Activated CD4-positive, alpha-beta memory T cell treated with anti-CD3 and anti-CD28 coated beads for 36 hours (primary cell): ENCODE results near the gene PRPF38B. TPM values are rescaled to one million over a fixed set of nuclear protein-coding genes. Genes with fewer than 3 reads are reported as not detected.
A peak's percentile ranks its signal among the peaks of the same experiment; 100 is the strongest.
"Not testable (repeated sequence)": the region's sequence is repeated elsewhere in the genome, so short reads cannot be mapped to it uniquely, and the experiment has no call there.

Experiments used
- CTCF ChIA-PET: fragments of 350-600 bp; sonication (Branson Sonifier 250); formaldehyde crosslinking; loops from one replicate; lab custom pipeline; 2021; ENCODE audit warnings: antibody characterized with exemption, inconsistent platforms; lab: Charles Lee
- POLR2A ChIA-PET: fragments of 350-600 bp; sonication (Branson Sonifier 250); formaldehyde crosslinking; loops from one replicate; lab custom pipeline; 2021; ENCODE audit warnings: antibody characterized with exemption; lab: Charles Lee
- DNase-seq: peaks from one replicate; pipeline ENCODE4 v3.0.0-alpha.2; 2020
- H3K27ac Mint-ChIP-seq: one replicate; pipeline ENCODE4 v1.8.0; 2021; ENCODE audit warnings: mixed read lengths
- H3K27me3 Mint-ChIP-seq: one replicate; pipeline ENCODE4 v1.8.0; 2021; ENCODE audit warnings: mixed read lengths
- H3K36me3 Mint-ChIP-seq: one replicate; pipeline ENCODE4 v1.8.0; 2021; ENCODE audit warnings: mixed read lengths
- H3K4me1 Mint-ChIP-seq: one replicate; pipeline ENCODE4 v1.8.0; 2021; ENCODE audit warnings: low read depth, mixed read lengths
- H3K4me3 Mint-ChIP-seq: one replicate; pipeline ENCODE4 v1.8.0; 2021; ENCODE audit warnings: mild to moderate bottlenecking, mixed read lengths
- H3K9me3 Mint-ChIP-seq: one replicate; pipeline ENCODE4 v1.8.0; 2021; ENCODE audit warnings: mixed read lengths
- intact Hi-C: fragments of 100-400 bp; cut with micrococcal nuclease; formaldehyde crosslinking; loops from one replicate; pipeline ENCODE4 v1.15.1; 2023
- total RNA-seq, 2 experiments: library from RNA; stranded (reverse); gene quantifications; one replicate each; pipeline ENCODE4 v1.2.3, GENCODE V29; 2021

The PRPF38B gene
- total RNA-seq, 2 experiments from 2014 or later: 57.0 to 63.5 TPM

- CTCF ChIA-PET: no interaction called here
- DNase-seq: no peak
- POLR2A ChIA-PET: interaction anchor here (1.6 kb wide), 1 partner anchor 19 kb away, joined by 4 read pairs; the partner anchor contains the start of gene HENMT1
- no peaks in the 10 kb centered on the region for H3K36me3 Mint-ChIP-seq
- peaks cover 6% of the 10 kb centered on the region for H3K4me1 Mint-ChIP-seq
- H3K9me3 Mint-ChIP-seq: no peaks in the 10 kb centered on the region
- H3K4me3 Mint-ChIP-seq: peak overlapping the region; percentile 39
- peak overlapping the region; percentile 64 for H3K27ac Mint-ChIP-seq
- no peaks in the 10 kb centered on the region for H3K27me3 Mint-ChIP-seq
- intact Hi-C loops: no loop called here
Observed at GRCh38 chr1:108679586-108680213, 12.4 kb upstream of the PRPF38B start.

DNA sequence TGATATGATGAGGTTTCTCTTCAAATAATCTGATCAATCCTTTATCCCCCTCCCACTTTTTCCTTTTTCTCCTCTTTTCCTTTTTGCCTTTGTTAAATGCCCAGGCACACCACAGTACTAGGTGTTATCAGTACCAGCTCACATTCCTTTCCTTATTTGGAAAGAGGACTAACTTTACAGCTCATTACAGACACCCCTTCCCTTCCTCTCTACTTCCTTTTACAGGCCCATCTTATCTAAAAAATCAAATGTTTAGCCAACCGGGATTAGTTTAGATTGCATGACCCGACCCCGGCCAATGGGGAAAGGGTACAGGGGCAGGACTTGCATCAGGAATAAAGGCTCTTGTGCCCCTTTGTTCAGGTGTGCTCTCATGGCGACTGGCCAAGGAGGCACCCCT, 10.4 kb upstream of the PRPF38B start:
- H3K27ac Mint-ChIP-seq, intact Hi-C loops: not testable (repeated sequence)

GRCh38 chr1:108685529-108685928, 6.6 kb upstream of the PRPF38B start:
- ChIA-PET POLR2A (no interaction called here), CTCF (no interaction called here)
- no peaks in the 10 kb centered on the region for H3K36me3 Mint-ChIP-seq
- no peak overlapping the region for H3K27ac Mint-ChIP-seq
- H3K4me3 Mint-ChIP-seq: no peak overlapping the region
- H3K9me3 Mint-ChIP-seq: no peaks in the 10 kb centered on the region
- no peaks in the 10 kb centered on the region for H3K27me3 Mint-ChIP-seq
- intact Hi-C loops: no loop called here
- no peak for DNase-seq
- H3K4me1 Mint-ChIP-seq: peaks cover 6% of the 10 kb centered on the region

More for the DNA sequence above, 10.4 kb upstream of the PRPF38B start:
- not testable (repeated sequence) for H3K4me1 Mint-ChIP-seq, H3K4me3 Mint-ChIP-seq, DNase-seq, H3K27me3 Mint-ChIP-seq, H3K36me3 Mint-ChIP-seq, H3K9me3 Mint-ChIP-seq
- CTCF ChIA-PET: interaction anchor here (0.7 kb wide), 1 partner anchor 93 kb away, joined by 3 read pairs; no protein-coding TSS in a partner anchor
- POLR2A ChIA-PET: interaction anchor here (4.1 kb wide), 1 partner anchor 11 kb away, joined by 19 read pairs; the partner anchor contains the start of gene PRPF38B

GRCh38 chr1:108686614-108687313, 5.3 kb upstream of the PRPF38B start:
- Mint-ChIP-seq H3K27me3 (no peaks in the 10 kb centered on the region), H3K27ac (no peak overlapping the region), H3K4me1 (peaks cover 16% of the 10 kb centered on the region), H3K9me3 (no peaks in the 10 kb centered on the region), H3K4me3 (no peak overlapping the region), H3K36me3 (no peaks in the 10 kb centered on the region)
- ChIA-PET CTCF (no interaction called here), POLR2A (no interaction called here)
- intact Hi-C loops: no loop called here
- no peak for DNase-seq

- POLR2A ChIA-PET: interaction anchor here (0.9 to 5.0 kb wide), 18 partner anchors 9 to 491 kb away, joined by 3 to 79 read pairs (median 9); partner anchors contain the start of genes CLCC1, EEIG2, HENMT1 and SLC25A24
- intact Hi-C loops: loop anchor here (5.0 kb wide), 3 partner anchors 129 to 271 kb away; partner anchors contain the start of genes CLCC1 and EEIG2
- CTCF ChIA-PET: interaction anchor here (0.8 to 3.4 kb wide), 10 partner anchors 15 to 179 kb away, joined by 3 to 31 read pairs (median 6); partner anchors contain the start of genes EEIG2 and HENMT1
Observed at GRCh38 chr1:108691128-108691941, 775 bp upstream of the PRPF38B start.

GRCh38 chr1:108692724-108693655, 880 bp downstream of the PRPF38B start:
- peaks cover 47% of the 10 kb centered on the region for H3K36me3 Mint-ChIP-seq
- DNase-seq: peak; percentile 78
- H3K4me3 Mint-ChIP-seq: peak overlapping the region; percentile 96
- peaks cover 44% of the 10 kb centered on the region for H3K4me1 Mint-ChIP-seq
- POLR2A ChIA-PET: interaction anchor here (0.6 to 5.0 kb wide), 21 partner anchors 10 to 407 kb away, joined by 3 to 79 read pairs (median 7); partner anchors contain the start of genes CLCC1, EEIG2, HENMT1 and STXBP3
- peak overlapping the region; percentile 99 for H3K27ac Mint-ChIP-seq
- intact Hi-C loops: loop anchor here (1.0 to 5.0 kb wide), 10 partner anchors 16 to 420 kb away; partner anchors contain the start of genes CLCC1, EEIG2, GPSM2 and STXBP3
- CTCF ChIA-PET: interaction anchor here (0.8 to 3.4 kb wide), 13 partner anchors 10 to 205 kb away, joined by 3 to 31 read pairs (median 7); partner anchors contain the start of genes EEIG2, HENMT1 and STXBP3
- H3K27me3 Mint-ChIP-seq: no peaks in the 10 kb centered on the region
- no peaks in the 10 kb centered on the region for H3K9me3 Mint-ChIP-seq

More at GRCh38 chr1:108691128-108691941, 775 bp upstream of the PRPF38B start:
- Mint-ChIP-seq H3K36me3 (peaks cover 33% of the 10 kb centered on the region), H3K9me3 (no peaks in the 10 kb centered on the region), H3K4me3 (peak overlapping the region; percentile 96), H3K27me3 (no peaks in the 10 kb centered on the region), H3K4me1 (peaks cover 29% of the 10 kb centered on the region), H3K27ac (peak overlapping the region; percentile 99)
- no peak for DNase-seq

DNA sequence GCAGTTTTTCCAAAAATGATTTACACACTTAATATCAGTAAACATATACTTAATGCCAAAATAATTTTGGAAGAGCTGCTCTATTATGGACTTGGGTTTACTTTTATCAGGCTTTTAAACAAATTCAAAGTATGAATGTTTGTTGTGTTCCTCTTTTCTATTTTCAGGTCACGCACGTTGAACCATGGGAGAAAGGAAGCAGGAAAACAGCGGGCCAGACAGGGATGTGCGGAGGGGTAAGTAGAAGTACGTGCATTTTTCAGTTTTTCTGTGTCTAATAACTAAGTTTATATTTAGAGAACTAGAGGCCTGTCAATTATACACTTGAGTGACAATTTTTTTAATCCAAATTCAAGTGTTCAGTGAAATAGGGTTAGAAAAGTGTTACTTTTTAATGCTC, 3.4 kb downstream of the PRPF38B start:
- no peaks in the 10 kb centered on the region for H3K9me3 Mint-ChIP-seq
- H3K27me3 Mint-ChIP-seq: no peaks in the 10 kb centered on the region
- CTCF ChIA-PET: interaction anchor here (1.0 kb wide), 1 partner anchor 9 kb away, joined by 3 read pairs; no protein-coding TSS in a partner anchor
- POLR2A ChIA-PET: interaction anchor here (1.3 kb wide), 1 partner anchor 9 kb away, joined by 4 read pairs; no protein-coding TSS in a partner anchor
- no peak for DNase-seq
- H3K4me3 Mint-ChIP-seq: peak overlapping the region; percentile 55
- H3K36me3 Mint-ChIP-seq: peaks cover 72% of the 10 kb centered on the region
- peaks cover 59% of the 10 kb centered on the region for H3K4me1 Mint-ChIP-seq
- intact Hi-C loops: no loop called here
- H3K27ac Mint-ChIP-seq: peak overlapping the region; percentile 73

GRCh38 chr1:108699375-108700332, 7.5 kb downstream of the PRPF38B start:
- H3K4me1 Mint-ChIP-seq: peaks cover 74% of the 10 kb centered on the region
- CTCF ChIA-PET: no interaction called here
- POLR2A ChIA-PET: no interaction called here
- no peak for DNase-seq
- H3K36me3 Mint-ChIP-seq: peaks cover 63% of the 10 kb centered on the region
- H3K4me3 Mint-ChIP-seq: peak overlapping the region; percentile 53
- no peaks in the 10 kb centered on the region for H3K27me3 Mint-ChIP-seq
- peak overlapping the region; percentile 86 for H3K27ac Mint-ChIP-seq
- no peaks in the 10 kb centered on the region for H3K9me3 Mint-ChIP-seq
- intact Hi-C loops: no loop called here

- intact Hi-C loops: no loop called here
- no peak for DNase-seq
- no peaks in the 10 kb centered on the region for H3K9me3 Mint-ChIP-seq
- no peak overlapping the region for H3K4me3 Mint-ChIP-seq
- H3K36me3 Mint-ChIP-seq: peaks cover 51% of the 10 kb centered on the region
- CTCF ChIA-PET: interaction anchor here (3.7 kb wide), 1 partner anchor 8 kb away, joined by 13 read pairs; the partner anchor contains the start of gene PRPF38B
- no peak overlapping the region for H3K27ac Mint-ChIP-seq
- peaks cover 78% of the 10 kb centered on the region for H3K4me1 Mint-ChIP-seq
- no peaks in the 10 kb centered on the region for H3K27me3 Mint-ChIP-seq
- POLR2A ChIA-PET: interaction anchor here (2.9 kb wide), 1 partner anchor 8 kb away, joined by 39 read pairs; the partner anchor contains the start of gene PRPF38B
Observed at GRCh38 chr1:108701176-108701849, 9.2 kb downstream of the PRPF38B start.
